GM18505 (cell line): Measurements from ENCODE around the gene OSBPL10.

Source experiments
- ATAC-seq: cut with Tn5 transposase; IDR thresholded peaks from one replicate; pipeline ENCODE4 v1.9.1; 2021; ENCODE audit not compliant: unreplicated experiment
- POLR2A ChIP-seq: IDR thresholded peaks from 4 replicates; pipeline ENCODE4 v1.6.1; 2011; ENCODE audit warnings: borderline replicate concordance; ENCODE audit not compliant: insufficient read depth, insufficient read length; ENCODE audit errors: extremely low read depth

The OSBPL10 gene

GRCh38 chr3:31957106-31957505 lies 24.0 kb downstream of the OSBPL10 start:
- ATAC-seq = no peak
- no peak for TF ChIP-seq POLR2A

- no peak for ATAC-seq
- no peak for TF ChIP-seq POLR2A
Measured at GRCh38 chr3:31955581-31955980, 25.5 kb downstream of the OSBPL10 start.

- no peak for TF ChIP-seq POLR2A
Measured at GRCh38 chr3:31953636-31954035, 27.4 kb downstream of the OSBPL10 start.

GRCh38 chr3:31953091-31953490 lies 28.0 kb downstream of the OSBPL10 start:
- no peak for TF ChIP-seq POLR2A
- no peak for ATAC-seq

More at GRCh38 chr3:31953636-31954035, 27.4 kb downstream of the OSBPL10 start:
- no peak for ATAC-seq

- ATAC-seq = peak; percentile 94
- no peak for TF ChIP-seq POLR2A
Measured at GRCh38 chr3:31952205-31952604, 28.9 kb downstream of the OSBPL10 start.

GRCh38 chr3:31948280-31948679 lies 32.8 kb downstream of the OSBPL10 start:
- TF ChIP-seq POLR2A = no peak
- no peak for ATAC-seq

GRCh38 chr3:31947671-31948091 lies 33.4 kb downstream of the OSBPL10 start:
- no peak for ATAC-seq
- no peak for TF ChIP-seq POLR2A

- no peak for ATAC-seq
- no peak for TF ChIP-seq POLR2A
Measured at GRCh38 chr3:31947162-31947561, 33.9 kb downstream of the OSBPL10 start.

- no peak for TF ChIP-seq POLR2A
- peak; percentile 54 for ATAC-seq
Measured at GRCh38 chr3:31946484-31947081, 34.5 kb downstream of the OSBPL10 start.

- TF ChIP-seq POLR2A = no peak
- ATAC-seq = no peak
Measured at GRCh38 chr3:31945738-31946052, 35.4 kb downstream of the OSBPL10 start.

- TF ChIP-seq POLR2A = no peak
- no peak for ATAC-seq
Measured at GRCh38 chr3:31943041-31943440, 38.0 kb downstream of the OSBPL10 start.

GRCh38 chr3:31942446-31942845 lies 38.6 kb downstream of the OSBPL10 start:
- no peak for TF ChIP-seq POLR2A
- ATAC-seq = no peak

GRCh38 chr3:31937225-31937624 lies 43.8 kb downstream of the OSBPL10 start:
- no peak for ATAC-seq
- TF ChIP-seq POLR2A = no peak

GRCh38 chr3:31936420-31937060 lies 44.5 kb downstream of the OSBPL10 start:
- TF ChIP-seq POLR2A = no peak
- no peak for ATAC-seq
